Activated T-cell treated with anti-CD3 and anti-CD28 coated beads for 1 hour (primary cell): ENCODE data around the gene ACSL5.
A peak's percentile ranks its signal among the peaks of the same experiment; 100 is the strongest.
"Not testable (repeated sequence)": the region's sequence is repeated elsewhere in the genome, so short reads cannot be mapped to it uniquely, and the experiment has no call there.

Source experiments
- DNase-seq: peaks from one replicate; pipeline ENCODE4 v3.0.0-alpha.2; 2020; ENCODE audit warnings: low read depth

The ACSL5 gene

DNA sequence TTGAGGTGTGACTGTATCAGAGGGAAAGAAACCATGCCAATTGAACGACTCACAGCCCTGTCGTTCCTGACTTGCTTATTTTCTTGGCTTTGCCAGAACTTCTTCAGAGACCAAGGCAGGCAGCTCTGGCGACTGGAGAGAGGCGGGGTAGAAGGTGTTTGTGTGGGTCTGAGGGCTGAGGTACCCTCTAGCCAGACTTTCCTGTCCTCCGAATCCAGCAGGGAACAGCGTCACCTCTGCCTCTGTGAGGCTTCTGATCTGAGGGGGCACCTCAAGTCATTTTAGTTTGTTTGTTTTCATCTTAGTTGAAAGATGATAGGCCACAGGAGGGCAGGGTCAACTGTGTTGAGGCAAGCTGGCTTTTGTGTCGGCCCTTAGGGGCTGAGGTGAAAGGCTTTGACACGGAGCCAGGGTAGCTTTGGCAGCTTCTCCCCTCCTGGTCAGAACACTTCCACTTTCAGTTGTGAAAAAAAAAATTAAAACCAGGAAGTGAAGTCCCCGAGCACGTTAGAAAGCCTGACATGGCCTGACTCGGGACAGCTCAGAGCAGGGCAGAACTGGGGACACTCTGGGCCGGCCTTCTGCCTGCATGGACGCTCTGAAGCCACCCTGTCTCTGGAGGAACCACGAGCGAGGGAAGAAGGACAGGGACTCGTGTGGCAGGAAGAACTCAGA lies 1.9 kb downstream of the ACSL5 start:
- peak; percentile 29 for DNase-seq

- DNase-seq: no peak
Measured at GRCh38 chr10:112376396-112376790, 2.5 kb downstream of the ACSL5 start.

DNA sequence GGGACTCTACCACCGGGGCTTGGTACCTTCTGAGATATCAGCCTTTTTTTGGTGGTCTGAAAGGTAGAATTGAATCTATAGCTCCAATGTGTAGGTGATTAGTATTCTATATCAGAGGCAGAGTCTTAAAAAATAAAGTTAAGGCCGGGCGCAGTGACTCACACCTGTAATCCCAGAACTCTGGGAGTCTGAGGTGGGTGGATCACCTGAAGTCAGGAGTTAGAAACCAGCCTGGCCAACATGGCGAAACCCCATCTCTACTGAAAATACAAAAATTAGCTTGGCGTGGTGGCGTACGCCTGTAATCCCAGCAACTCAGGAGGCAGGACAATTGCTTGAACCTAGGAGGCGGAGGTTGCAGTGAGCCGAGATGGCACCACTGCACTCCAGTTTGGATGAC lies 3.2 kb downstream of the ACSL5 start:
- not testable (repeated sequence) for DNase-seq

GRCh38 chr10:112379635-112380296 lies 5.8 kb downstream of the ACSL5 start:
- no peak for DNase-seq

DNA sequence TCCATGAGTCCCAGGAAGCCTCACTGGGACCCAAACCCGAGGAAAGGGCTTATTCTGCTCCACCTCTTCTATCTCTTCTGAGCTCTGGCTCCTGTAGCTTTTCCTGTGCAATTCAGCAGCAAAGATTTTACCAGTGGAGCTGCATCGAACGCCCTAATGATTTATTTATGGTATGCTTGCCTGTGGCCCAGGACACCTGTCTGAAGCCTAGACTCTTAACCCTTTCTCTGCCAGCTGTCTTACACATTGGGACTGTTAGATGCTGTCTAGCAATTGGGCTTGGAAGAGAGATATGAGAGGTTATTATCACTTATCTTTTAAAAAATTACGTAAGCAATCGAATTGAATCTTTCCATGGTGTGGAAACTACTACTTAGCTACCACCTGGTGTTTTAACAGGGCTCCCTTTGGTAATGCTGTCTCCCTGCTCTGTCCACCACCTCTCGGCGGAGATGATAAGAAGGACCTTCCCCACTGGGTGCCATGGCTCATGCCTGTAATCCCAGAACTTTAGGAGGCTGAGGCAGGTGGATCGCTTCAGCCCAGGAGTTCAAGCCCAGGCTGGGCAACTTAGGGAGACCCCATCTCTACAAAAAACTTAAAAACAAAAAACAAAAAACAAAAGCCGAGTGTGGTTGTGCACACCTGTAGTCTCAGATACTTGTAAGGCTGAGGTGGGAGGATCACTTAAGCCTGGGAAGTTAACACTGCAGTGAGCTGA lies 8.8 kb downstream of the ACSL5 start:
- no peak for DNase-seq

DNA sequence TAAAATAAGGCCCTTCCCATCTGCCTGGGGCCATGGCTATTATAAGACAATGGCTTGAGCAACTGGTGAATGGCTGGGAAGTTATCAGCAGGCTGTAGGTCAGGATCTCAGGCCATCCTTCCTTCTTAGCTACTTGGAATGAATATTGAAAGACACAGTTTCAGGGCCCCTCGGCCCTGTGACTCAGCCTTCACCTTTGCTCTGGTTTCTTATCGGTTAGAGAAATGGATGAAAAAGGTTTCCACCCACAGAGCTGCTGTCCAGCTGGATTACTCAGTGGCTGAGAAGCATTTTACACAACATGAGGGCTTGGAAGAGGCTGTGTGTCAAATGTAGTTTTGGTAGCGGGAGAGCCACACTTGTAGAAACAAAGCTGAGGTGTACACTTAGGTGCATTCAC lies 9.4 kb downstream of the ACSL5 start:
- no peak for DNase-seq

DNA sequence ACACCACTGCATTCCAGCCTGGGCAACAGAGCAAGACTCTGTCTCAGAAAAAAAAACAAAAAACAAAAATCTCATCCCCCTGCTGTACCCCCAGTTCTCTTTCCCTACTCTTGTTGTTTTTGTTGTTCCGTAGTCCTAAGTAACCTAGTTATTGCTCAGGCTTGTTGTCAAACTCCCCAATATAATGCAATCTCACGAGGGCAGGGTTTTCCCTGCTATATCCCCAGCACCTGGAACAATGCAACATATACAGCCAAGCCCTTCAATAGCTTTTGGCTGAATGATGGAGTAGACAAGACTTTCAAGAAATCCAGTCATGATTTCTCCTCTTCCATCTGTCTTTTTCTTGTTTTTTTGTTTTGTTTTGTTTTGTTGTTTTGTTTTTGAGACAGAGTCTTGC lies 10.2 kb downstream of the ACSL5 start:
- no peak for DNase-seq

DNA sequence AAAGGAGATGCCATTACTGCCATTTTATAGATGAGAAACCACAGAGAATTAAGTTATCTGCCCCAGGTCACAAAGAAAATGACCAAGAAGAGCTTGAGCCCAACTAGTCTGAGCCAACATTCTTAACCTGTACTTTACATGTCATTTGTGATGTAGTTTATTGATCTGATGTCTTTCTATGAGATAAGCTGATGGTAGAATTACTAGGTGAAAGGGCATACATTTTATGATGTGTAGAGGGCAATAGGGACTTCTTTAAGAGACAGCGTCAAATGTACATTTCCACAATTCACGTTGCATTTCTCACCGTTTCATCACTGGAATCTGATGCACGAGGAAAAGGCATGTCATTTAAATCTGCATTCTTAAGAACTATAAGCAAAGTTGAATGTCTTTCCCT lies 11.3 kb downstream of the ACSL5 start:
- DNase-seq: no peak

- not testable (repeated sequence) for DNase-seq
Measured at GRCh38 chr10:112388056-112388455, 14.1 kb downstream of the ACSL5 start.

- no peak for DNase-seq
Measured at GRCh38 chr10:112388548-112388947, 14.6 kb downstream of the ACSL5 start.

- no peak for DNase-seq
Measured at GRCh38 chr10:112389271-112389822, 15.4 kb downstream of the ACSL5 start.

GRCh38 chr10:112390125-112390703 lies 16.3 kb downstream of the ACSL5 start:
- DNase-seq: no peak

DNA sequence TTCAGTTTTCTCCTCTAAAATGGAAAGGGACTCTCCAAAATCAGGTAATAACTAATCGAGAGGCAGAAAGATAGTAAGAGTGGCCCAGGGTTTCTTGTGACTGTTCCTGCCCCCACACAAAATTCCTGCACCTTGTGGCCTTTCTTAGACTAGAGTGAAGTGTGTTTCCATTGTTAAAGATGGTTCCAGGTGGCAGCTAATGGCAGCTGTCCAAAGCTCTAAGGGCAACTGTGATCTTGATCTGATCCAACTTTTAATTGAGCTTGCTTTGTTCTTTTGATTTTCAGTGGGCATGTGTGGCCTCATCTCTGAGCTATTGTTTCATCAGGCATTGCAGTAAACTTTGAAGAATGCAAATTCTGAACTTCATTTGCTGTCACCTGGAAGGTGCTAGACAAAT lies 19.4 kb downstream of the ACSL5 start:
- no peak for DNase-seq

- DNase-seq: no peak
Measured at GRCh38 chr10:112393827-112394226, 19.9 kb downstream of the ACSL5 start.

GRCh38 chr10:112394475-112394875 lies 20.6 kb downstream of the ACSL5 start:
- DNase-seq: no peak

DNA sequence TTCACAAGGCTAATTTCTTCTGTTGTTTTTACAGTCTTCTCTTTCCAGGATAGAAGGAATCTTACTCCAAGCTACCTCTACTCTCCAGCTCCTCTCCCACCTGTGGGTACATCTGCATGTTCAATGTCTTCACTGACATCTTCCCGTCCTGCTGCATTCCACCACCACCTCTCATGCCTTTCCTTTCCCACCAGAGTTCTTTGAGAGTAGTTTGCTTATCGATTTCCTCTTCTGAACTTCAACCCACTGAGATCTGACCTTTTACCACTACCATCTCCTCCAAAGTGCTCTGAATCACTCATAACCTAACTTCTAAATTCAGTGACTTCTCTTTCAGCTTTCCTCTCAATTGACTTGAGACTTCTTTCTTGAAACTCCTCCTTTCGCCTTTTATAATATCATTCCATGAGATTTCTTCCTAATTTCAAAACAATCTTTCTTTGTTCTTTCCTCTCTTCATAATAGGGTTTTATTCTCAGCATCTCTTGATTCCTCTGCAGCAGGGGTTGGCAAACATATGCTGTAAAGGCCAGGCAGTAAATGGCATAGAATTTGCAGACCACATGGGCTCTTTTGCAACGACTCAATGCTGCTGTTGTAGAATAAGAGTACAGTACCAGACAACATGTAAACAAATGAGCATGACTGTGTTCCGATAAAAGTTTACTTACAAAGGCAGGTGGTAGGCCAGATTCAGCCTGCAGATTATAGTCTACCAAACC lies 22.1 kb downstream of the ACSL5 start:
- DNase-seq: no peak

GRCh38 chr10:112397592-112397991 lies 23.7 kb downstream of the ACSL5 start:
- no peak for DNase-seq

GRCh38 chr10:112402917-112403316 lies 29.0 kb downstream of the ACSL5 start:
- DNase-seq: no peak

GRCh38 chr10:112404617-112405016 lies 30.7 kb downstream of the ACSL5 start:
- no peak for DNase-seq

DNA sequence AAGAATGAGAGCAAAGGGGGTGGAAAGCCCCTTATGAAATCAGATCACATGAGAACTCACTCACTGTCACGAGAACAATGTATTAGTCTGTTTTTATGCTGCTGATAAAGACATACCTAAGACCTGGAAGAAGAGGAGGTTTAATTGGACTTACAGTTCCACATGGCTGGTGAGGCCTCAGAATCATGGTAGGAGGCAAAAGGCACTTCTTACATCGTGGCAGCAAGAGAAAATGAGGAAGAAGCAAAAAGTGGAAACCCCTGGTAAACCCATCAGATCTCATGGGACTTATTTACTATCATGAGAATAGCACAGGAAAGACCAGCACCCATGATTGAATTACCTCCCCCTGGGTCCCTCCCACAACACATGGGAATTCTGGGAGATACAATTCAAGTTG lies 32.9 kb downstream of the ACSL5 start:
- not testable (repeated sequence) for DNase-seq

- no peak for DNase-seq
Measured at GRCh38 chr10:112407696-112408095, 33.8 kb downstream of the ACSL5 start.

- DNase-seq: no peak
Measured at GRCh38 chr10:112409299-112409698, 35.4 kb downstream of the ACSL5 start.
